GM12891 (cell line): ENCODE results near the gene PLEK.

Source experiments
- DNase-seq: peaks from one replicate; pipeline ENCODE4 v3.0.0; 2011; ENCODE audit warnings: low spot score; ENCODE audit not compliant: insufficient read length
- FAIRE-seq: peaks from 2 replicates; lab custom pipeline; 2011; peaks lifted over from hg19 to GRCh38; lab: Jason Lieb, UNC
- PAX5 ChIP-seq: IDR thresholded peaks from 2 replicates; pipeline ENCODE4 v1.6.1; 2011; ENCODE audit warnings: low read length, moderate library complexity, mild to moderate bottlenecking; ENCODE audit not compliant: insufficient read depth, severe bottlenecking
- POLR2A ChIP-seq: IDR thresholded peaks from 2 replicates; pipeline ENCODE4 v1.6.1; 2011; ENCODE audit warnings: low read depth, low read length, control low read depth
- POLR2AphosphoS5 ChIP-seq: IDR thresholded peaks from 2 replicates; pipeline ENCODE4 v1.6.1; 2011; ENCODE audit warnings: low read depth, low read length, control low read depth
- POU2F2 ChIP-seq: IDR thresholded peaks from 2 replicates; pipeline ENCODE4 v1.6.1; 2011; ENCODE audit warnings: low read depth, mild to moderate bottlenecking, control low read depth, low read length, moderate library complexity
- SPI1 ChIP-seq: IDR thresholded peaks from 2 replicates; pipeline ENCODE4 v1.6.1; 2011; ENCODE audit warnings: low read depth, low read length, control low read depth
- TAF1 ChIP-seq: IDR thresholded peaks from 2 replicates; pipeline ENCODE4 v1.6.1; 2011; ENCODE audit warnings: low read depth, low read length, control low read depth

Gene PLEK

GRCh38 chr2:68352651-68353391 is 12.3 kb upstream of the PLEK start:
- no peak for DNase-seq

GRCh38 chr2:68356599-68357239 is 8.4 kb upstream of the PLEK start:
- DNase-seq = no peak
- FAIRE-seq = no peak
- TF ChIP-seq SPI1 (no peak), POLR2AphosphoS5 (no peak), PAX5 (no peak), TAF1 (no peak), POLR2A (no peak), POU2F2 (no peak)

More at GRCh38 chr2:68352651-68353391, 12.3 kb upstream of the PLEK start:
- FAIRE-seq = no peak
- TF ChIP-seq SPI1 = no peak
- TF ChIP-seq POLR2AphosphoS5 = no peak
- TF ChIP-seq POLR2A = no peak
- TF ChIP-seq PAX5 = no peak
- no peak for TF ChIP-seq POU2F2
- TF ChIP-seq TAF1 = no peak

- TF ChIP-seq POLR2A = no peak
- no peak for TF ChIP-seq POLR2AphosphoS5
- no peak for TF ChIP-seq POU2F2
- no peak for TF ChIP-seq TAF1
- TF ChIP-seq PAX5 = no peak
- TF ChIP-seq SPI1 = no peak
- FAIRE-seq (peak; percentile 85), DNase-seq (peak; percentile 12)
These were observed 7.3 kb upstream of the PLEK start for GRCh38 chr2:68357605-68358337.

- FAIRE-seq (no peak), DNase-seq (no peak)
- TF ChIP-seq POLR2AphosphoS5 (no peak), POLR2A (no peak), PAX5 (no peak), POU2F2 (no peak), SPI1 (no peak), TAF1 (no peak)
These were observed 5.2 kb upstream of the PLEK start for GRCh38 chr2:68359889-68360288.

GRCh38 chr2:68362069-68362468 is 3.0 kb upstream of the PLEK start:
- DNase-seq (peak; percentile 18), FAIRE-seq (peak; percentile 98)
- TF ChIP-seq POLR2AphosphoS5 (peak; percentile 72), SPI1 (no peak), TAF1 (peak; percentile 80; the same call in 1 of the 2 replicates), POU2F2 (peak; percentile 69; the same call in 1 of the 2 replicates), PAX5 (no peak), POLR2A (peak; percentile 65)

- no peak for TF ChIP-seq POLR2A
- FAIRE-seq (peak; percentile 77), DNase-seq (no peak)
These were observed 2.3 kb upstream of the PLEK start for GRCh38 chr2:68362749-68363148.

GRCh38 chr2:68363721-68364120 is 1.4 kb upstream of the PLEK start:
- DNase-seq = no peak
- TF ChIP-seq SPI1 (no peak), POLR2AphosphoS5 (no peak), POLR2A (no peak), TAF1 (no peak)
- peak; percentile 83 for FAIRE-seq

- no peak for DNase-seq
- TF ChIP-seq POU2F2 (no peak), SPI1 (no peak), POLR2A (peak; percentile 86), TAF1 (peak; percentile 76), POLR2AphosphoS5 (peak; percentile 89; the same call in 1 of the 2 replicates), PAX5 (no peak)
- peak; percentile 91 for FAIRE-seq
These were observed 1.0 kb downstream of the PLEK start for GRCh38 chr2:68366083-68366560.

- peak; percentile 51 for FAIRE-seq
- TF ChIP-seq SPI1 = no peak
- 0 out of 2 replicates have a peak, but pooled peaks have one; percentile 9 for TF ChIP-seq POLR2A
- DNase-seq = no peak
These were observed 3.0 kb downstream of the PLEK start for GRCh38 chr2:68367953-68368653.
